HG03060 (cell line): ENCODE measurements around the gene CD2AP.
"Not testable (repeated sequence)": the region's sequence is repeated elsewhere in the genome, so short reads cannot be mapped to it uniquely, and the experiment has no call there.

Experiments
- ATAC-seq: cut with Tn5 transposase; IDR thresholded peaks from one replicate; pipeline ENCODE4 v1.9.1; 2021; ENCODE audit warnings: low read depth, moderate number of reproducible peaks; ENCODE audit not compliant: unreplicated experiment

CD2AP gene

DNA sequence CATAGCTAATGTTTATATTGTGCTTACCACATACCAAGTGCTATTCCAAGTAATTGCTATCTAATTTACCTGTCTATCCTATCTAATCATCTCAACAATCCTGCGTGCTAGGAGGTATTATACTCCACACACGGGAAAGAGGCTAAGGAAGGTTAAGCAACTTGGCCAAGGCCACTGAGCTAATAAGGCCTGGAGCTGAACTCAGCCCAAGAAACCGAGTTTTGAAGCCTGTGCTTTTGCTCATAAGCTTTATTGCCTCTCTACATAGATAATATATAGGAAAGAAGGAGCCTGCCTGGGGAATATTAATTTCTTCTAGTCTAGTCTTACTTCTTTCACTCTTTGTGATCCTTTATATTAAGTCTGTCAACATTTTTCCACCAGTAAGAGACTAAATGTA, 153.0 kb downstream of the CD2AP start:
- no peak for ATAC-seq

DNA sequence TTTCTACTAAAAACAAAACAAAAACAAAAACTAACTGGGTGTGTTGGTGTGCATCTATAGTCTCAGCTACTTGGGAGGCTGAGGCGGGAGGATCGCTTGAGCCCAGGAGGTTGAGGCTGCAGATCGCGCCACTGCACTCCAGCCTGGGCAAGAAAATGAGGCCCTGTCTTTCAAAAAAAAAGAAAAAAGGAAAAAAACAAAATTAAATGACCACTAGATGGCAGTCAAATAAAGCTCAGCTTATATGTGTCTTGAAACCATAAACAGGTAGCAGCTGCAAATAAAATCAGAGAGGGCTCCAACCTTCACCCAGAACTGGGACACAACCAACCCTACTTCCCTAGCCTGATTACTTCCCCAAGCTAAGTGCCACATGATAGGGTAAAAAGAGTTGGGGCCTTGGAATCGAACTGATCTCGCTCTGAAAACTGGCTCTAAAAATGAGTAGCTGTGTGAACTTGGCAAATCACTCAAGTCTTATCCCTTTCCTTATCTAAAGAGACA, 153.7 kb downstream of the CD2AP start:
- no peak for ATAC-seq

- ATAC-seq = no peak
These were observed 154.2 kb downstream of the CD2AP start for GRCh38 chr6:47631797-47632196.

DNA sequence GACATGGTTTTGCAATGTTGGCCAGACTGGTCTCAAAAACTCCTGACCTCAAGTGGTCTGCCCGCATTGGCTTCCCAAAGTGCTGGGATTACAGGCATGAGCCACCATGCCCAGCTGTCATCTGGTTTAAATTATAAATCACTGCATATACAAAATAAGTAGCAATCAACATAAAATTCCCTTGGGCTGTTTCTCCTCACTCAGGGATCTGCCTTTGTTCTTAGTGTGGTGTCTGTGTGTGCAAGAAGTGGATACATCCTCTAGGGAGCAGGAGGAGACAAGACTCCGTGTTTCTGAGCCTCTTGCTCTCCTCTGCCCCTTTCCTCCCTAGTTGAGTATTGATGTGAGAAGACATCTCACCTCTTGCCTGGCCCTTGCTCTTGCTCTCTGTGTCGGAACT, 155.6 kb downstream of the CD2AP start:
- ATAC-seq = no peak

DNA sequence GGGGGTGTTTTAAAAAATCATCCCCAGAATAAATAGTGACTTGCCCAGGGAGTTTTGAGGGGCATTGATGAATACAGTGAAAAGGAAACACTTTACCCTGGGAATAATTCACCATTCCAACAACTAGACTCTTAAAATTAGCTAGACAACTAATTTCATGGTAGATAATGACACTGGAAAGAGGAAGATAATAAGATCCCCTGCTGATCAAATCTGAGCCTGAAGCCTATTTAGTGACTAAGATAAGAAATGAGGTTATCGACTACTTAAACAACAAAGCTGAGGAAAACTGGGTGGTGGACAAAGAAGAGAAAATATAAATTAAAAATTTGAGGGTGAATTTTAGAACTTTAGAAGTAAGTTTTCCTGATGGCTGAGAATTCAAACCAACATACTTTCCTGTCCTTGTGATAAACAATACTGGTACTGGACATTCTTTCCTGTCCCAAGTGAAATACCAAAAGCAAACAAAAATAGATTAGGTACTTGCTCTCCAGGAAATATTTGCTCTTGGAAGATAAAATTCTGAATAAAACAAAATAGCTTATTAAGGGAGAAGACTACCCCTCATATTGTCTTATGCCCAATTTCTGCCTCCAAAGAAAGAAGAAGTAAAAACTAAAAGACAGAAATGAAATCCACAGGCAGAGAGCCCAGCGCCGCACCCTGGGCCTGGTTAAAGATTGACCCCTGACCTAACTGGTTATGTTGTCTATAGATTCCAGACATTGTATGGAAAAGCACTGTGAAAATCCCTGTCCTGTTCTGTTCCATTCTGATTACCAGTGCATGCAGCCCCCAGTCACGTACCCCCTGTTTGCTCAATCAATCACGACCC, 156.8 kb downstream of the CD2AP start:
- ATAC-seq = no peak

GRCh38 chr6:47646689-47647088, 169.1 kb downstream of the CD2AP start:
- ATAC-seq = no peak

GRCh38 chr6:47647188-47647587, 169.6 kb downstream of the CD2AP start:
- ATAC-seq = no peak

DNA sequence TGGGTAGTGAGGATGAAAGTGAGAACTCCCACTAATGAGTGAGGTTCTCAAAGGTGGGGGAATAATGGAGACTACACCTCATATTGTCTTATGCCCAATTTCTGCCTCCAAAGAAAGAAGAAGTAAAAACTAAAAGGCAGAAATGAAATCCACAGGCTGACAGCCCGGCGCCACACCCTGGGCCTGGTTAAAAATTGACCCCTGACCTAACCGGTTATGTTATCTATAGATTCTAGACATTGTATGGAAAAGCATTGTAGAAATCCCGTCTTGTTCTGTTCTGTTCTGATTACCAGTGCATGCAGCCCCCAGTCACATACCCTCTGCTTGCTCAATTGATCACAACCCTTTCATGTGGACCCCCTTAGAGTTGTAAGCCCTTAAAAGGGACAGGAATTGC, 170.0 kb downstream of the CD2AP start:
- ATAC-seq = not testable (repeated sequence)

GRCh38 chr6:47648031-47648430, 170.4 kb downstream of the CD2AP start:
- no peak for ATAC-seq

GRCh38 chr6:47650553-47651432, 173.2 kb downstream of the CD2AP start:
- ATAC-seq = no peak

- ATAC-seq = no peak
These were observed 173.9 kb downstream of the CD2AP start for GRCh38 chr6:47651505-47651944.

DNA sequence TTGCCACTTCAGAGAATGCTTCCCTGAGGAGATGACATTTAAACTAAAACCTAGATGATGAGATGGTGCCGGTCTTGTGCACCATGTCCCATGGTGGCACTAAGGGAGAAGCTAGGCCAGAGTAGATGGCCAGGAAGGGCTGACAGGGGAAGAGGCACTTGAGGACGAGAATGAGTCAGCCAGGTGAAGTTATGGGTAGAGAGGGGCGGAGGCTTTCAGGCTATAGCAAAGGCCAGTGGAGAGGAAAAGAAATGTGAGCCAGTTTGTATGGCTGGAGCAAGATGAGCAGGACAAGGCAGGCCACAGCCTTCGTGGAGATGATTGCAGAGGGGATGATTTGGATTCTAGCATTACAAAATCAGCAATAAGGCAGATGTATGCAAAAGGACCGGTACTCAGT, 176.1 kb downstream of the CD2AP start:
- ATAC-seq = no peak

- no peak for ATAC-seq
These were observed 176.7 kb downstream of the CD2AP start for GRCh38 chr6:47654255-47654654.

- peak; percentile 45 for ATAC-seq
These were observed 178.4 kb downstream of the CD2AP start for GRCh38 chr6:47655719-47656595.

DNA sequence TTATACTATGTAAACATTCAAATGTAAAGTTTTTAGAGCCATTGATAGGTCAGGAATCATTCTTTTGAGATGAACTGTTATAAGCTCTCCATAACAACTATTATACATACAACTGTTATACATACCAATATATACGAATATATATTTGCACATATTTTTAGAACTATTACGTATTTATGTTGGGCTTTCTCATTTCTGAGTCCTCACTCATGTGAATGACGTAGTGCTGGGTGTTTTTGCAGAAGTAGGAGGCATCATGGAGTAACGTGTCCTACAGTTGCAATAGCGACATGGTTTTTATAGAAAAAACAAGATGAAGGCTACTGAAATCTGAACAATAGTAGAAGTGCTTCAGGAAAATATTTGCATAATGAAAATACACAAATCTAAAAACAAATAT, 184.4 kb downstream of the CD2AP start:
- ATAC-seq = no peak

- ATAC-seq = no peak
These were observed 186.1 kb downstream of the CD2AP start for GRCh38 chr6:47663462-47664216.

- ATAC-seq = no peak
These were observed 187.5 kb downstream of the CD2AP start for GRCh38 chr6:47665112-47665511.

- no peak for ATAC-seq
These were observed 192.3 kb downstream of the CD2AP start for GRCh38 chr6:47669684-47670513.

DNA sequence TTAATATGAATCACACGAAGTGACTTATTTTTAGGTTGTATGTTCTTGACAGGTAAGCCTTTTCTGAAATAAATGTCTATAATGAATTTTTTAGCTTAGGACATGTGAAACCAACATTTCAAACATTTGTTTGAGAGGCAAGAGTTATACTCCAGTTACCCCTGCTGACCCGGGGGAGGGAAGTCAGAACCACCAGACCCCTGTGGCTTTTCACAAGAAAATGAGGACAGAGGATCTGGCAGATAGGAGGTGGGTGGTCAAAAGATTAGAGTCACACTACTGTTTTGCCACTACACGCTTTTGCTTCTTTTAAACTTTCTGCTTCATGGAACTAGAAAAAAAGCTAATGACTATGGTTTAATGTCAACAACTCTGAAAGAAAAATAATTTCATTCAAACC, 193.3 kb downstream of the CD2AP start:
- no peak for ATAC-seq
